Gastrocnemius medialis (tissue), 4 donors: ENCODE data around the gene ABTB1.
"Not testable (repeated sequence)": the region's sequence is repeated elsewhere in the genome, so short reads cannot be mapped to it uniquely, and the experiment has no call there.

ENCODE experiments used
- CTCF ChIP-seq, 5 experiments: fragments of 450-650 bp in 3 of 5; fragments of 200-600 bp in 2 of 5; sonication (generic) in 2 of 5; IDR thresholded peaks in 4 of 5; conservative IDR thresholded peaks in 1 of 5; 1 replicate in 4 of 5; 2 replicates in 1 of 5; pipeline ENCODE4 v1.5.1; 2016 to 2019; ENCODE audit warnings: antibody characterized with exemption in 5 of 5, mild to moderate bottlenecking in 3 of 5, moderate library complexity in 3 of 5
- POLR2A ChIP-seq, 2 donors: fragments of 450-650 bp; IDR thresholded peaks; one replicate each; pipeline ENCODE4 v1.6.1; 2017; ENCODE audit warnings: antibody characterized with exemption in 2 of 2, mild to moderate bottlenecking in 2 of 2, moderate library complexity in 2 of 2

GRCh38 chr3:127704840-127705239, 32.1 kb downstream of the ABTB1 start:
- TF ChIP-seq CTCF (IDR thresholded peaks at IDR 0.05 in 4 of 5, conservative IDR thresholded peaks at IDR 0.05 in 1 of 5); POLR2A (IDR thresholded peaks at IDR 0.05): not testable (repeated sequence)
